K562 (cell line): ENCODE data around the gene GMDS.

ENCODE experiments used
- CEBPB ChIP-seq: fragments of 450-650 bp; IDR thresholded peaks from 2 replicates; pipeline ENCODE4 v1.6.1; 2016; ENCODE audit warnings: missing genetic modification characterization, missing compliant biosample characterization
- ELF1 ChIP-seq: fragments of 200-800 bp; sonication (Bioruptor generic); IDR thresholded peaks from 2 replicates; pipeline ENCODE4 v1.6.1; 2016; ENCODE audit warnings: missing genetic modification characterization, missing compliant biosample characterization

DNA sequence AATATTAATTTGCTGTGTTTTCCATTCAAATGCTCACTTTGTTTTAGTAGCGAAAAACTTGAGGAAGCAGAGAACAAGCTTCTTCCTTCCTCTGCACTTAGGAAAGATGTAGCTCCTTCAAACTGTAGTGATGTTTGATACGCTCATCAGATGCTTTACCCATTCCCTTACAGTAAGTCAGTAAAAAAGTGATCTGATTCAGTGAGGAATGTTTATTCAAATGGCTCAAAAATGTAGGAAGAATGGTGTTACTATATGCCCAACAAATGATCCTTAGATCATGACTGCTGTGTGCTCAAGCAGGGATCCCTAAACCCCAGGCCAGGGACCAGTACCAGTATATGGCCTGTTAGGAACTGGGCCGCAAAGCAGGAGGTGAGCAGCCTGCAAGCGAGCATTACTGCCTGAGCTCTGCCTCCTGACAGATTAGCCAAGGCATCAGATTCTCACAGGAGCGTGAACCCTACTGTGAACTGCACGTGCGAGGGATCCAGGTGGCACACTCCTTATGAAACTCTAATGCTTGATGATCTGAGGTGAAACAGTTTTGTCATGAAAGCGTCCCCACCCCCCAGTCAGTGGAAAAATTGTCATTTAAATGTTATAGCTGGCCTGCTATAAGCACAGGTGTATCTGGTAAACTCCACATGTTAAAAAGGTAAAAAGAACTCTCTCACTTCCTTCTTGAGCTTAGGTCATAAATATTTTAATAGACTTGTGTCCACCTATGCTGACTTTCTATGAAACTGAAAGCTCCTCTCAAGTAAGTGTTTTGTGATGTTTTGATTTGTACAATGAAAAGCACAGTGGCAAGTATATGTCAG lies 448.5 kb downstream of the GMDS start:
- TF ChIP-seq CEBPB: no peak
- TF ChIP-seq ELF1 (tag): no peak
